Stimulated activated effector memory CD8-positive, alpha-beta T cell treated with anti-CD3 and anti-CD28 coated beads, Interleukin-12 subunit alpha, Interleukin-12 subunit beta, amount 100 ng/mL, for 72 hours (primary cell): ENCODE measurements around the gene CACNB4.
A peak's percentile ranks its signal among the peaks of the same experiment; 100 is the strongest.

Experiments
- ATAC-seq: fragments of 150-1000 bp; cut with Tn5 transposase; 2 replicates; pipeline ENCODE4 v1.10.0; 2021
- DNase-seq, 2 donors: peaks; one replicate each; pipeline ENCODE4 v3.0.0; 2021 to 2022; ENCODE audit warnings: low spot score in 2 of 2
- H3K27ac Mint-ChIP-seq: one replicate; pipeline ENCODE4 v1.8.0; 2022; ENCODE audit warnings: mild to moderate bottlenecking, mixed read lengths
- H3K36me3 Mint-ChIP-seq: one replicate; pipeline ENCODE4 v1.8.0; 2022; ENCODE audit warnings: mild to moderate bottlenecking, mixed read lengths
- H3K4me1 Mint-ChIP-seq: one replicate; pipeline ENCODE4 v1.8.0; 2022; ENCODE audit warnings: mixed read lengths
- H3K4me3 Mint-ChIP-seq: one replicate; pipeline ENCODE4 v1.8.0; 2022; ENCODE audit warnings: mild to moderate bottlenecking, mixed read lengths
- H3K9me3 Mint-ChIP-seq: one replicate; pipeline ENCODE4 v1.8.0; 2022; ENCODE audit warnings: mixed read lengths

The CACNB4 gene

GRCh38 chr2:151991010-151991409, 107.8 kb downstream of the CACNB4 start:
- H3K4me3 Mint-ChIP-seq, result no peak overlapping the region
- H3K9me3 Mint-ChIP-seq, result no peaks in the 10 kb centered on the region
- H3K36me3 Mint-ChIP-seq, result no peaks in the 10 kb centered on the region
- no peak overlapping the region for H3K27ac Mint-ChIP-seq
- ATAC-seq, result no peak
- DNase-seq, result no peak
- H3K4me1 Mint-ChIP-seq, result no peaks in the 10 kb centered on the region

- Mint-ChIP-seq H3K4me1 (no peaks in the 10 kb centered on the region), H3K36me3 (no peaks in the 10 kb centered on the region), H3K9me3 (no peaks in the 10 kb centered on the region), H3K27ac (no peak overlapping the region), H3K4me3 (no peak overlapping the region)
- ATAC-seq, result no peak
- DNase-seq, result no peak
Observed at GRCh38 chr2:151989378-151989777, 109.5 kb downstream of the CACNB4 start.

- H3K4me1 Mint-ChIP-seq, result no peaks in the 10 kb centered on the region
- ATAC-seq (no peak), DNase-seq (no peak)
- H3K9me3 Mint-ChIP-seq, result no peaks in the 10 kb centered on the region
- H3K4me3 Mint-ChIP-seq, result no peak overlapping the region
- H3K36me3 Mint-ChIP-seq, result no peaks in the 10 kb centered on the region
- H3K27ac Mint-ChIP-seq, result no peak overlapping the region
Observed at GRCh38 chr2:151987484-151987883, 111.4 kb downstream of the CACNB4 start.

- H3K9me3 Mint-ChIP-seq, result no peaks in the 10 kb centered on the region
- H3K4me1 Mint-ChIP-seq, result no peaks in the 10 kb centered on the region
- H3K36me3 Mint-ChIP-seq, result no peaks in the 10 kb centered on the region
- ATAC-seq, result peak; percentile 54
- DNase-seq, result no peak
- no peak overlapping the region for H3K27ac Mint-ChIP-seq
- H3K4me3 Mint-ChIP-seq, result no peak overlapping the region
Observed at GRCh38 chr2:151984424-151985083, 114.3 kb downstream of the CACNB4 start.

GRCh38 chr2:151983221-151983620, 115.6 kb downstream of the CACNB4 start:
- H3K9me3 Mint-ChIP-seq, result no peaks in the 10 kb centered on the region
- ATAC-seq, result no peak
- no peak overlapping the region for H3K27ac Mint-ChIP-seq
- no peak for DNase-seq
- no peaks in the 10 kb centered on the region for H3K4me1 Mint-ChIP-seq
- H3K36me3 Mint-ChIP-seq, result no peaks in the 10 kb centered on the region
- no peak overlapping the region for H3K4me3 Mint-ChIP-seq

- DNase-seq, result no peak
- no peak overlapping the region for H3K27ac Mint-ChIP-seq
- H3K4me3 Mint-ChIP-seq, result no peak overlapping the region
- H3K4me1 Mint-ChIP-seq, result peaks cover 4% of the 10 kb centered on the region
- H3K9me3 Mint-ChIP-seq, result no peaks in the 10 kb centered on the region
- ATAC-seq, result no peak
- no peaks in the 10 kb centered on the region for H3K36me3 Mint-ChIP-seq
Observed at GRCh38 chr2:151981886-151982285, 117.0 kb downstream of the CACNB4 start.

GRCh38 chr2:151979694-151980093, 119.2 kb downstream of the CACNB4 start:
- no peak overlapping the region for H3K27ac Mint-ChIP-seq
- H3K4me1 Mint-ChIP-seq, result peaks cover 4% of the 10 kb centered on the region
- ATAC-seq, result no peak
- H3K4me3 Mint-ChIP-seq, result no peak overlapping the region
- no peaks in the 10 kb centered on the region for H3K36me3 Mint-ChIP-seq
- H3K9me3 Mint-ChIP-seq, result no peaks in the 10 kb centered on the region
- DNase-seq, result no peak

GRCh38 chr2:151978709-151979108, 120.1 kb downstream of the CACNB4 start:
- DNase-seq (no peak), ATAC-seq (no peak)
- no peaks in the 10 kb centered on the region for H3K9me3 Mint-ChIP-seq
- no peak overlapping the region for H3K27ac Mint-ChIP-seq
- H3K36me3 Mint-ChIP-seq, result no peaks in the 10 kb centered on the region
- H3K4me3 Mint-ChIP-seq, result no peak overlapping the region
- H3K4me1 Mint-ChIP-seq, result peaks cover 4% of the 10 kb centered on the region

GRCh38 chr2:151977631-151978030, 121.2 kb downstream of the CACNB4 start:
- Mint-ChIP-seq H3K27ac (no peak overlapping the region), H3K4me3 (no peak overlapping the region), H3K9me3 (no peaks in the 10 kb centered on the region)

GRCh38 chr2:151976945-151977353, 121.9 kb downstream of the CACNB4 start:
- H3K4me1 Mint-ChIP-seq, result peaks cover 4% of the 10 kb centered on the region
- H3K9me3 Mint-ChIP-seq, result no peaks in the 10 kb centered on the region
- DNase-seq (peak; percentile 5 to 72), ATAC-seq (peak; percentile 91)
- no peak overlapping the region for H3K4me3 Mint-ChIP-seq
- no peak overlapping the region for H3K27ac Mint-ChIP-seq
- no peaks in the 10 kb centered on the region for H3K36me3 Mint-ChIP-seq

More at GRCh38 chr2:151977631-151978030, 121.2 kb downstream of the CACNB4 start:
- ATAC-seq (no peak), DNase-seq (no peak)
- no peaks in the 10 kb centered on the region for H3K36me3 Mint-ChIP-seq
- H3K4me1 Mint-ChIP-seq, result peaks cover 4% of the 10 kb centered on the region

- Mint-ChIP-seq H3K9me3 (no peaks in the 10 kb centered on the region), H3K4me3 (no peak overlapping the region), H3K27ac (no peak overlapping the region), H3K36me3 (no peaks in the 10 kb centered on the region), H3K4me1 (peaks cover 4% of the 10 kb centered on the region)
- DNase-seq (no peak), ATAC-seq (no peak)
Observed at GRCh38 chr2:151975460-151976414, 123.1 kb downstream of the CACNB4 start.

- ATAC-seq, result no peak
- Mint-ChIP-seq H3K27ac (no peak overlapping the region), H3K36me3 (no peaks in the 10 kb centered on the region), H3K9me3 (no peaks in the 10 kb centered on the region), H3K4me3 (no peak overlapping the region), H3K4me1 (peaks cover 4% of the 10 kb centered on the region)
- DNase-seq, result no peak
Observed at GRCh38 chr2:151974988-151975387, 123.9 kb downstream of the CACNB4 start.

- Mint-ChIP-seq H3K9me3 (no peaks in the 10 kb centered on the region), H3K4me1 (peaks cover 4% of the 10 kb centered on the region), H3K27ac (no peak overlapping the region), H3K4me3 (no peak overlapping the region), H3K36me3 (no peaks in the 10 kb centered on the region)
- DNase-seq, result no peak
- ATAC-seq, result no peak
Observed at GRCh38 chr2:151973901-151974199, 125.0 kb downstream of the CACNB4 start.

GRCh38 chr2:151973013-151973900, 125.6 kb downstream of the CACNB4 start:
- no peak overlapping the region for H3K27ac Mint-ChIP-seq
- DNase-seq (no peak), ATAC-seq (no peak)
- peaks cover 4% of the 10 kb centered on the region for H3K4me1 Mint-ChIP-seq
- H3K4me3 Mint-ChIP-seq, result no peak overlapping the region
- no peaks in the 10 kb centered on the region for H3K9me3 Mint-ChIP-seq
- no peaks in the 10 kb centered on the region for H3K36me3 Mint-ChIP-seq

- H3K36me3 Mint-ChIP-seq, result no peaks in the 10 kb centered on the region
- no peaks in the 10 kb centered on the region for H3K9me3 Mint-ChIP-seq
- ATAC-seq (no peak), DNase-seq (no peak)
- H3K27ac Mint-ChIP-seq, result no peak overlapping the region
- no peak overlapping the region for H3K4me3 Mint-ChIP-seq
- peaks cover 4% of the 10 kb centered on the region for H3K4me1 Mint-ChIP-seq
Observed at GRCh38 chr2:151972241-151973012, 126.4 kb downstream of the CACNB4 start.
